Panc1 (cell line): ENCODE measurements around the gene SLU7.

Source experiments
- POLR2AphosphoS5 ChIP-seq: IDR thresholded peaks from 2 replicates; pipeline ENCODE4 v1.6.1; 2012; ENCODE audit warnings: mild to moderate bottlenecking, low read depth, low read length, moderate library complexity
- SIN3A ChIP-seq: IDR thresholded peaks from 2 replicates; pipeline ENCODE4 v1.6.1; 2012; ENCODE audit warnings: low read depth, mild to moderate bottlenecking, low read length, moderate library complexity, borderline replicate concordance; ENCODE audit not compliant: insufficient read depth
- TCF7L2 ChIP-seq: IDR thresholded peaks from 2 replicates; pipeline ENCODE4 v1.6.1; 2011; ENCODE audit warnings: mild to moderate bottlenecking, low read depth, low read length, inconsistent platforms
- TF ChIP-seq, protein P1 (sequence below): fragments of 450-650 bp; IDR thresholded peaks from 2 replicates; pipeline ENCODE4 v1.5.1; 2017; ENCODE audit warnings: mild to moderate bottlenecking
- TF ChIP-seq, protein P2 (sequence below), 2 experiments: IDR thresholded peaks; 2 replicates each; pipeline ENCODE4 v1.6.1; 2011 to 2012; ENCODE audit warnings: low read depth in 2 of 2, control low read depth in 1 of 2, low read length in 1 of 2, mild to moderate bottlenecking in 1 of 2, moderate library complexity in 1 of 2; ENCODE audit not compliant: insufficient read depth in 1 of 2

DNA sequence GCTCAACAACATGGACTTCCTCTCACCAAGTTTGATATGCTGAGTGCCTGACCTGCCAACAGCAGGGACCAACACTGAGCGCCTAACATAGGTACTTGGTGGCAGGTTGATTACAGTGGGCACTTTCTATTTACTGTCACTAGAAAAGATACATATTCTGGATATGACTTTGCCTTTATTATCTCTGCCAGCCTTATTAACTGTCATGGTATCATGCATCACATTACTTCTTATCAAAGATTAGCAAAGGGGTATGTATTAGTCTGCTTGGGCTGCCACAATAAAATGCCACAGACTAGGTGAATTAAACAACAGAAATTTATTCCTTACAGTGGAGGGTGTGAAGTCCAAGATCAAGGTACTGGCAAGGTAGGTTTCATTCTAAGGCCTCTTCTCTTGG, 34.2 kb downstream of the SLU7 start:
- TF ChIP-seq, protein P1, sequence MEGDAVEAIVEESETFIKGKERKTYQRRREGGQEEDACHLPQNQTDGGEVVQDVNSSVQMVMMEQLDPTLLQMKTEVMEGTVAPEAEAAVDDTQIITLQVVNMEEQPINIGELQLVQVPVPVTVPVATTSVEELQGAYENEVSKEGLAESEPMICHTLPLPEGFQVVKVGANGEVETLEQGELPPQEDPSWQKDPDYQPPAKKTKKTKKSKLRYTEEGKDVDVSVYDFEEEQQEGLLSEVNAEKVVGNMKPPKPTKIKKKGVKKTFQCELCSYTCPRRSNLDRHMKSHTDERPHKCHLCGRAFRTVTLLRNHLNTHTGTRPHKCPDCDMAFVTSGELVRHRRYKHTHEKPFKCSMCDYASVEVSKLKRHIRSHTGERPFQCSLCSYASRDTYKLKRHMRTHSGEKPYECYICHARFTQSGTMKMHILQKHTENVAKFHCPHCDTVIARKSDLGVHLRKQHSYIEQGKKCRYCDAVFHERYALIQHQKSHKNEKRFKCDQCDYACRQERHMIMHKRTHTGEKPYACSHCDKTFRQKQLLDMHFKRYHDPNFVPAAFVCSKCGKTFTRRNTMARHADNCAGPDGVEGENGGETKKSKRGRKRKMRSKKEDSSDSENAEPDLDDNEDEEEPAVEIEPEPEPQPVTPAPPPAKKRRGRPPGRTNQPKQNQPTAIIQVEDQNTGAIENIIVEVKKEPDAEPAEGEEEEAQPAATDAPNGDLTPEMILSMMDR, result no peak
- TF ChIP-seq POLR2AphosphoS5 (no peak), TCF7L2 (no peak), SIN3A (no peak)
- TF ChIP-seq, protein P2, sequence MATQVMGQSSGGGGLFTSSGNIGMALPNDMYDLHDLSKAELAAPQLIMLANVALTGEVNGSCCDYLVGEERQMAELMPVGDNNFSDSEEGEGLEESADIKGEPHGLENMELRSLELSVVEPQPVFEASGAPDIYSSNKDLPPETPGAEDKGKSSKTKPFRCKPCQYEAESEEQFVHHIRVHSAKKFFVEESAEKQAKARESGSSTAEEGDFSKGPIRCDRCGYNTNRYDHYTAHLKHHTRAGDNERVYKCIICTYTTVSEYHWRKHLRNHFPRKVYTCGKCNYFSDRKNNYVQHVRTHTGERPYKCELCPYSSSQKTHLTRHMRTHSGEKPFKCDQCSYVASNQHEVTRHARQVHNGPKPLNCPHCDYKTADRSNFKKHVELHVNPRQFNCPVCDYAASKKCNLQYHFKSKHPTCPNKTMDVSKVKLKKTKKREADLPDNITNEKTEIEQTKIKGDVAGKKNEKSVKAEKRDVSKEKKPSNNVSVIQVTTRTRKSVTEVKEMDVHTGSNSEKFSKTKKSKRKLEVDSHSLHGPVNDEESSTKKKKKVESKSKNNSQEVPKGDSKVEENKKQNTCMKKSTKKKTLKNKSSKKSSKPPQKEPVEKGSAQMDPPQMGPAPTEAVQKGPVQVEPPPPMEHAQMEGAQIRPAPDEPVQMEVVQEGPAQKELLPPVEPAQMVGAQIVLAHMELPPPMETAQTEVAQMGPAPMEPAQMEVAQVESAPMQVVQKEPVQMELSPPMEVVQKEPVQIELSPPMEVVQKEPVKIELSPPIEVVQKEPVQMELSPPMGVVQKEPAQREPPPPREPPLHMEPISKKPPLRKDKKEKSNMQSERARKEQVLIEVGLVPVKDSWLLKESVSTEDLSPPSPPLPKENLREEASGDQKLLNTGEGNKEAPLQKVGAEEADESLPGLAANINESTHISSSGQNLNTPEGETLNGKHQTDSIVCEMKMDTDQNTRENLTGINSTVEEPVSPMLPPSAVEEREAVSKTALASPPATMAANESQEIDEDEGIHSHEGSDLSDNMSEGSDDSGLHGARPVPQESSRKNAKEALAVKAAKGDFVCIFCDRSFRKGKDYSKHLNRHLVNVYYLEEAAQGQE (IDR thresholded peaks at IDR 0.05; ENCODE audit: insufficient read depth in 1 of 2, low read depth in 2 of 2, low read length in 1 of 2), result no peak
